Testis (tissue), 3 donors: ENCODE data around the gene LTB4R. TPM values are rescaled to one million over a fixed set of nuclear protein-coding genes. Genes with fewer than 3 reads are reported as not detected.
"Not testable (repeated sequence)": the region's sequence is repeated elsewhere in the genome, so short reads cannot be mapped to it uniquely, and the experiment has no call there.

Experiments used
- DNase-seq: peaks from one replicate; pipeline ENCODE4 v3.0.0-alpha.2; 2019
- H3K27ac ChIP-seq, 2 donors: fragments of 200-600 bp; sonication (generic); one replicate each; pipeline ENCODE4 v1.5.1; 2019
- H3K27me3 ChIP-seq: fragments of 200-600 bp; sonication (generic); one replicate; pipeline ENCODE4 v1.5.1; 2019
- H3K36me3 ChIP-seq: fragments of 200-600 bp; sonication (generic); one replicate; pipeline ENCODE4 v1.5.1; 2017; ENCODE audit warnings: low read depth; ENCODE audit errors: missing control alignments
- H3K4me1 ChIP-seq: fragments of 200-600 bp; sonication (generic); one replicate; pipeline ENCODE4 v1.5.1; 2019
- H3K4me3 ChIP-seq, 2 donors: fragments of 200-600 bp; sonication (generic); one replicate each; pipeline ENCODE4 v1.5.1; 2017 to 2019
- H3K9me3 ChIP-seq: fragments of 200-600 bp; sonication (generic); one replicate; pipeline ENCODE4 v1.5.1; 2017
- CTCF ChIP-seq, 3 experiments: fragments of 450-650 bp in 2 of 3; fragments of 200-600 bp in 1 of 3; sonication (generic) in 1 of 3; IDR thresholded peaks; one replicate each; pipeline ENCODE4 v1.5.1; 2016 to 2019; ENCODE audit warnings: antibody characterized with exemption in 3 of 3, mild to moderate bottlenecking in 2 of 3, moderate library complexity in 1 of 3
- POLR2A ChIP-seq: fragments of 450-650 bp; IDR thresholded peaks from one replicate; pipeline ENCODE4 v1.6.1; 2017; ENCODE audit warnings: antibody characterized with exemption, mild to moderate bottlenecking, moderate library complexity
- WGBS, 2 donors: methylation state at CpG; one replicate each; pipeline ENCODE4 v1.1.5; 2018; 5-methylcytosine and 5-hydroxymethylcytosine counted together
- intact Hi-C: fragments of 100-400 bp; cut with DNase I; formaldehyde crosslinking; loops from one replicate; pipeline ENCODE4 v1.15.1; 2023; ENCODE audit warnings: low total_unique reads
- polyA plus RNA-seq: library from polyadenylated mRNA; stranded (reverse); fragments of 350-450 nt; fragmentation: Illumina TruSeq; extraction: RNeasy Lipid Tissue Mini Kit (QIAGEN cat#74804); gene quantifications from one replicate; pipeline ENCODE4 v1.2.3, GENCODE V29; 2014; ENCODE audit warnings: low read depth, low replicate concordance; ENCODE audit not compliant: insufficient read depth
- total RNA-seq, 2 donors: library from RNA; depleted of rRNA; stranded (reverse); fragments of >200 nt; gene quantifications; one replicate each; pipeline ENCODE4 v1.2.3, GENCODE V29; 2016

Gene LTB4R
- total and polyA plus RNA-seq, 3 donors from 2014 or later = 5.5 to 10.9 (median 10.3) TPM

- 79 to 88% methylated on average over 5 of the region's 5 CpGs for WGBS, 2 donors
- intact Hi-C loops = no loop called here
- Histone ChIP-seq H3K4me1 (peaks cover 4% of the 10 kb centered on the region), H3K9me3 (no peaks in the 10 kb centered on the region), H3K27ac (no peak overlapping the region), H3K27me3 (no peaks in the 10 kb centered on the region), H3K36me3 (no peaks in the 10 kb centered on the region), H3K4me3 (no peak overlapping the region)
- no peak for TF ChIP-seq POLR2A
- no peak for TF ChIP-seq CTCF (IDR thresholded peaks at IDR 0.05)
- no peak for DNase-seq
Measured at GRCh38 chr14:24353559-24354481, 42.5 kb downstream of the LTB4R start.

- H3K27me3 ChIP-seq, DNase-seq, H3K4me1 ChIP-seq, H3K36me3 ChIP-seq, intact Hi-C loops, H3K9me3 ChIP-seq, H3K27ac ChIP-seq, H3K4me3 ChIP-seq: not testable (repeated sequence)
- WGBS, 2 donors = 90 to 94% methylated on average over 3 of the region's 3 CpGs
Measured at GRCh38 chr14:24354482-24354825, 43.2 kb downstream of the LTB4R start.

- TF ChIP-seq CTCF (IDR thresholded peaks at IDR 0.05) = no peak
- no peak for TF ChIP-seq POLR2A
- WGBS, 2 donors = 90 to 94% methylated on average over 7 of the region's 7 CpGs
- no peak for DNase-seq
- Histone ChIP-seq H3K4me3 (no peak overlapping the region), H3K36me3 (no peaks in the 10 kb centered on the region), H3K27ac (no peak overlapping the region), H3K9me3 (no peaks in the 10 kb centered on the region), H3K4me1 (peaks cover 4% of the 10 kb centered on the region), H3K27me3 (no peaks in the 10 kb centered on the region)
- intact Hi-C loops = no loop called here
Measured at GRCh38 chr14:24355009-24355408, 43.7 kb downstream of the LTB4R start.

GRCh38 chr14:24356208-24356607, 44.9 kb downstream of the LTB4R start:
- H3K4me1 ChIP-seq = peaks cover 4% of the 10 kb centered on the region
- WGBS, 2 donors = 90 to 95% methylated on average over 4 of the region's 4 CpGs
- H3K27me3 ChIP-seq = no peaks in the 10 kb centered on the region
- intact Hi-C loops = no loop called here
- H3K36me3 ChIP-seq = no peaks in the 10 kb centered on the region
- no peak overlapping the region for H3K4me3 ChIP-seq
- H3K9me3 ChIP-seq = no peaks in the 10 kb centered on the region
- no peak overlapping the region for H3K27ac ChIP-seq
- no peak for TF ChIP-seq POLR2A
- TF ChIP-seq CTCF (IDR thresholded peaks at IDR 0.05) = no peak
- no peak for DNase-seq

GRCh38 chr14:24360281-24360680, 49.0 kb downstream of the LTB4R start:
- TF ChIP-seq CTCF (IDR thresholded peaks at IDR 0.05) (no peak), POLR2A (no peak)
- WGBS, 2 donors = 96% methylated on average over 3 of the region's 3 CpGs
- Histone ChIP-seq H3K9me3 (no peaks in the 10 kb centered on the region), H3K27me3 (no peaks in the 10 kb centered on the region), H3K4me1 (peaks cover under 1% of the 10 kb centered on the region), H3K4me3 (no peak overlapping the region), H3K27ac (no peak overlapping the region), H3K36me3 (no peaks in the 10 kb centered on the region)
- intact Hi-C loops = no loop called here
- DNase-seq = no peak
